Esophagus squamous epithelium (tissue), 4 donors: ENCODE results near the gene TLCD3A.

Experiments
- CTCF ChIP-seq, 6 experiments: fragments of 450-650 bp in 4 of 6; fragments of 200-600 bp in 2 of 6; sonication (generic) in 2 of 6; IDR thresholded peaks; one replicate each; pipeline ENCODE4 v1.5.1; 2016 to 2019; ENCODE audit warnings: antibody characterized with exemption in 6 of 6, mild to moderate bottlenecking in 4 of 6, moderate library complexity in 4 of 6
- POLR2A ChIP-seq, 4 donors: fragments of 450-650 bp; IDR thresholded peaks; one replicate each; pipeline ENCODE4 v1.6.1; 2017; ENCODE audit warnings: antibody characterized with exemption in 4 of 4, mild to moderate bottlenecking in 4 of 4, moderate library complexity in 3 of 4

GRCh38 chr17:773467-774312 is 41.3 kb downstream of the TLCD3A start:
- TF ChIP-seq POLR2A (IDR thresholded peaks at IDR 0.05) (no peak), CTCF (IDR thresholded peaks at IDR 0.05) (no peak)
